ENCODE measurements around the gene EVA1B.
A peak's percentile ranks its signal among the peaks of the same experiment; 100 is the strongest.

EVA1B gene

GRCh38 chr1:36323636-36324352 lies at the start of gene EVA1B:
Gene EVA1B (minus strand): TSS chr1:36323645. CDS start chr1:36323037, 608 bp downstream.
- peak; percentile 47 for DNase-seq

- no peak for DNase-seq
Measured at GRCh38 chr1:36372617-36373016, 49.2 kb upstream of the EVA1B start.

- peak; percentile 87 for DNase-seq
Measured at GRCh38 chr1:36369061-36369861, 45.8 kb upstream of the EVA1B start.

GRCh38 chr1:36367798-36368197 lies 44.4 kb upstream of the EVA1B start:
- DNase-seq, result no peak

GRCh38 chr1:36367066-36367465 lies 43.6 kb upstream of the EVA1B start:
- DNase-seq, result no peak

GRCh38 chr1:36366091-36366661 lies 42.7 kb upstream of the EVA1B start:
- peak; percentile 60 for DNase-seq

- DNase-seq, result no peak
Measured at GRCh38 chr1:36365381-36365780, 41.9 kb upstream of the EVA1B start.

GRCh38 chr1:36359911-36360550 lies 36.6 kb upstream of the EVA1B start:
- no peak for DNase-seq

- DNase-seq, result no peak
Measured at GRCh38 chr1:36359383-36359782, 35.9 kb upstream of the EVA1B start.

GRCh38 chr1:36358514-36359084 lies 35.2 kb upstream of the EVA1B start:
- DNase-seq, result no peak

- DNase-seq, result no peak
Measured at GRCh38 chr1:36355811-36356210, 32.4 kb upstream of the EVA1B start.

GRCh38 chr1:36354486-36354885 lies 31.0 kb upstream of the EVA1B start:
- no peak for DNase-seq

- DNase-seq, result no peak
Measured at GRCh38 chr1:36352910-36353878, 29.7 kb upstream of the EVA1B start.

GRCh38 chr1:36352125-36352909 lies 28.9 kb upstream of the EVA1B start:
- DNase-seq, result no peak

GRCh38 chr1:36351227-36351977 lies 28.0 kb upstream of the EVA1B start:
- DNase-seq, result no peak

GRCh38 chr1:36350659-36351226 lies 27.3 kb upstream of the EVA1B start:
- peak; percentile 54 for DNase-seq

GRCh38 chr1:36349839-36350238 lies 26.4 kb upstream of the EVA1B start:
- no peak for DNase-seq

GRCh38 chr1:36349241-36349671 lies 25.8 kb upstream of the EVA1B start:
- no peak for DNase-seq

- no peak for DNase-seq
Measured at GRCh38 chr1:36346741-36347370, 23.4 kb upstream of the EVA1B start.
